ENCODE data around the gene OR2AJ1. TPM values are rescaled to one million over a fixed set of nuclear protein-coding genes. Genes with fewer than 3 reads are reported as not detected.

OR2AJ1 gene
- polyA plus RNA-seq, 2 donors, result not detected

DNA sequence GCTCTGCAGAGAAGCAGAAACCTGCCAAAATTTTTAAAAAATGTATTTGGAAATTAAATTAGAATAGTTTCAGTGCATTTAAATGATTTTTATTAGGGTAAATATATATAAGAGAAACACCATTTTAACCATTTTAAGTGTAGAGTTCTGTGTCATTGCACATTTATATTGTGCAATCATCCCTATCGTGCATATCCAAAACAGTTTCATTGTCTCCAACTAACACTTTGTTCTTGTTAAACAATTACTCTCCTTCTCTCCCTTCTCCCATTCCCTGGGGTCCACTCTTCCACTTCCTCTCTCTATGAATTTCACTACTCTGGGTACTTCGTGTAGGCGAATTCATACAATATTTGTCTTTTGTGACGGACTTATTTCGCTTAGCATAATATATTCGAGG, 17.9 kb downstream of the OR2AJ1 start:
- no peaks in the 10 kb centered on the region for H3K36me3 ChIP-seq (ENCODE audit: control insufficient read depth in 2 of 2, insufficient read depth in 2 of 2, low read length in 1 of 2)
- 76 to 79% methylated on average over 6 of the region's 6 CpGs for WGBS, 2 donors
- H3K27ac ChIP-seq (ENCODE audit: low read depth in 2 of 2, low read length in 1 of 2), result no peak overlapping the region
- H3K27me3 ChIP-seq (ENCODE audit: control insufficient read depth in 1 of 2, insufficient read depth in 2 of 2, low read length in 2 of 2), result no peaks in the 10 kb centered on the region
- no peak overlapping the region for H3K4me3 ChIP-seq (ENCODE audit: low read depth in 1 of 2, low read length in 2 of 2)
- H3K4me1 ChIP-seq (ENCODE audit: control insufficient read depth in 2 of 2, insufficient read depth in 2 of 2, low read length in 1 of 2), result no peaks in the 10 kb centered on the region
- H3K9me3 ChIP-seq (ENCODE audit: control insufficient read depth in 2 of 2, insufficient read depth in 1 of 2, low read depth in 1 of 2, low read length in 1 of 2), result no peaks in the 10 kb centered on the region

DNA sequence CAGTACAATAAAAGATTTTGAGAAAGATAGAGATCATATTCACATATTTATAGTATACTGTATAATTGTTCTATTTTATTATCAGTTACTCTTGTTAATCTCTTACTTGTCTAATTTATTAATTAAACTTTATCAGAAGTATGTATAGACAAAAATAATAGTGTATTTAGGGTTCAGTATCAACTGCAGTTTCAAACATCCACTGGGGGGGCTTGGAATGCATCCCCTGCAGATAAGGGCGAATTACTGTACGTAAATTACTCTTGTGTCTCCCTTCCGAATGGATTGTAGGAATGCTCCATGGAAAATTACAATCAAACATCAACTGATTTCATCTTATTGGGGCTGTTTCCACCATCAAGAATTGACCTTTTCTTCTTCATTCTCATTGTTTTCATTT, 23.9 kb downstream of the OR2AJ1 start, which contains the start of gene OR2L8:
Gene OR2L8, plus strand, starts transcription at position 301 of the 400 bp plus-strand sequence. Its CDS starts 0 bp downstream, at position 301.
- Histone ChIP-seq H3K4me1 (ENCODE audit: control insufficient read depth in 2 of 2, insufficient read depth in 2 of 2, low read length in 1 of 2) (no peaks in the 10 kb centered on the region), H3K27me3 (ENCODE audit: control insufficient read depth in 1 of 2, insufficient read depth in 2 of 2, low read length in 2 of 2) (no peaks in the 10 kb centered on the region), H3K9me3 (ENCODE audit: control insufficient read depth in 2 of 2, insufficient read depth in 1 of 2, low read depth in 1 of 2, low read length in 1 of 2) (no peaks in the 10 kb centered on the region), H3K36me3 (ENCODE audit: control insufficient read depth in 2 of 2, insufficient read depth in 2 of 2, low read length in 1 of 2) (no peaks in the 10 kb centered on the region), H3K27ac (ENCODE audit: low read depth in 2 of 2, low read length in 1 of 2) (no peak within 1 kb of the TSS), H3K4me3 (ENCODE audit: low read depth in 1 of 2, low read length in 2 of 2) (no peak within 1 kb of the TSS)
- 84 to 86% methylated on average over 3 of the region's 3 CpGs for WGBS, 2 donors

DNA sequence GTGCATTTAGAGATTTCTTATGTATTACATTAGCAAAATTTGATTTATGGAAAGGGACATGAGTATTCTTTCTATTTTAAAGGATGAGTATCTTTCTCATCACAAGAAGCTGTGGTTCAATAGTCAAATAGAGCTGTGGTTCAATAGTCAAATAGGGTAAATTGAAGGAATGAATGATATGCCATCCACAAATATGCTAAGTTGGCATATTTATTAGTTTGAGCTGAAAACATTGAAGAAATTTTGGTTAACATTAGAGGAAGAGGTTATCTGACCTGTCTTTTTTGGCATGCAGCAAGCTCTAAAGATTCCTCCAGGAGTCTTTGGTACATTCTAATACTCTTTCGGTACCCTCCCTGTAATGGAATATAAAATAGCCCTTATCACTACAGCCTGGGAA, 28.7 kb downstream of the OR2AJ1 start:
- Histone ChIP-seq H3K27me3 (ENCODE audit: control insufficient read depth in 1 of 2, insufficient read depth in 2 of 2, low read length in 2 of 2) (no peaks in the 10 kb centered on the region), H3K4me1 (ENCODE audit: control insufficient read depth in 2 of 2, insufficient read depth in 2 of 2, low read length in 1 of 2) (no peaks in the 10 kb centered on the region), H3K9me3 (ENCODE audit: control insufficient read depth in 2 of 2, insufficient read depth in 1 of 2, low read depth in 1 of 2, low read length in 1 of 2) (no peaks in the 10 kb centered on the region), H3K27ac (ENCODE audit: low read depth in 2 of 2, low read length in 1 of 2) (no peak overlapping the region), H3K4me3 (ENCODE audit: low read depth in 1 of 2, low read length in 2 of 2) (no peak overlapping the region), H3K36me3 (ENCODE audit: control insufficient read depth in 2 of 2, insufficient read depth in 2 of 2, low read length in 1 of 2) (no peaks in the 10 kb centered on the region)
- 91 to 93% methylated on average over 1 of the region's 1 CpG for WGBS, 2 donors

DNA sequence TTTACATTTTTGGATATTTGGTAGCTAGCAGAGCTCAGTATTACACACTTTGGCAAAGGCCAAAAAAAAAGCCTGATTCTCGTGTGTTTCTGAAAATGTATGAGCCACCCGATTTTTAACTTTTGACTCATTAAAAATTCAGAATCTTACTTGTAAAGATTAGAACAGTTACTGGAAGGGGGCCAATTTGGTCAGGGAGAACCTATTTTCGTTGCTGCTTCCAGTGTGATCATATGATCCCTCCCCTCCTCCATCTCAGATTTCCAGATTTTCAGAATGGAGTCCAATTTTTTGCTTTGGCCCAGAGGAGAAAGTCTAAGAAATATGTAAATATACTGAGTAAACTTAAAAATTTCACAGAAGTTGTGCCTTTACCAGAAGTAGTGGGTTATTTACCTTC, 37.1 kb downstream of the OR2AJ1 start:
- Histone ChIP-seq H3K4me3 (ENCODE audit: low read depth in 1 of 2, low read length in 2 of 2) (no peak overlapping the region), H3K4me1 (ENCODE audit: control insufficient read depth in 2 of 2, insufficient read depth in 2 of 2, low read length in 1 of 2) (no peaks in the 10 kb centered on the region), H3K9me3 (ENCODE audit: control insufficient read depth in 2 of 2, insufficient read depth in 1 of 2, low read depth in 1 of 2, low read length in 1 of 2) (no peaks in the 10 kb centered on the region), H3K27ac (ENCODE audit: low read depth in 2 of 2, low read length in 1 of 2) (no peak overlapping the region), H3K27me3 (ENCODE audit: control insufficient read depth in 1 of 2, insufficient read depth in 2 of 2, low read length in 2 of 2) (no peaks in the 10 kb centered on the region), H3K36me3 (ENCODE audit: control insufficient read depth in 2 of 2, insufficient read depth in 2 of 2, low read length in 1 of 2) (no peaks in the 10 kb centered on the region)
- WGBS, 2 donors, result 15 to 20% methylated on average over 3 of the region's 3 CpGs

DNA sequence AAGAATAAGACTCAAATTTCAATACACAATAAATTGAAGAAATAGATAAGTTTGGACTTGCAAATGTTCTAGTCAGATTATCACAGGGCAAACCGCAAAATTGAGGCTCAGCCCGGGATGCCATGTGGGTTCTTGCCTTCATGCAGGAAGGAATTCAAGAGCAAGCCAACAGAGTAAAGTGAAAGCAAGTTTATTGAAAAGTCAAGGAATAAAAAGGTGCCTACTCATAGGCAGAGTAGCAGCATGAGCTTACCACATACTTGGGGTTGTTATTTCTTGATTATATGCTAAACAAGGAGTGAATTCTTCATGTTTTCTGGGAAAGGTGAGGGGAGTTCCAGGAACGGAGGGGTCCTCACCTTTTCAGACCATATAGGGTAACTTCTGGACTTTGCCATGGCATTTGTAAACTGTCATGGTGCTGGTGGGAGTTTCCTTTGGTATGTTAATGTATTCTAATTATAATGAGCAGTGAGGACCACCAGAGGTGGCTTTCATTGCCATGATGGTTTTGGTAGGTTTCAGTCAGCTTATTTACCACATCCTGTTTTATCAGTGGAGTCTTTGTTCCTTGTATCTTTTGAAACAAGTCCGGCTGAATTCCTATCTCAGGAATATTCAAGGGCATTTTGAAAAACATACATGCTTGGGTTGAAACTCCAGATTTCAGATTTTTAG, 38.4 kb downstream of the OR2AJ1 start:
- Histone ChIP-seq H3K9me3 (ENCODE audit: control insufficient read depth in 2 of 2, insufficient read depth in 1 of 2, low read depth in 1 of 2, low read length in 1 of 2) (no peaks in the 10 kb centered on the region), H3K36me3 (ENCODE audit: control insufficient read depth in 2 of 2, insufficient read depth in 2 of 2, low read length in 1 of 2) (no peaks in the 10 kb centered on the region), H3K27me3 (ENCODE audit: control insufficient read depth in 1 of 2, insufficient read depth in 2 of 2, low read length in 2 of 2) (no peaks in the 10 kb centered on the region), H3K4me1 (ENCODE audit: control insufficient read depth in 2 of 2, insufficient read depth in 2 of 2, low read length in 1 of 2) (no peaks in the 10 kb centered on the region), H3K4me3 (ENCODE audit: low read depth in 1 of 2, low read length in 2 of 2) (no peak overlapping the region), H3K27ac (ENCODE audit: low read depth in 2 of 2, low read length in 1 of 2) (no peak overlapping the region)
- 56 to 64% methylated on average over 4 of the region's 4 CpGs for WGBS, 2 donors

DNA sequence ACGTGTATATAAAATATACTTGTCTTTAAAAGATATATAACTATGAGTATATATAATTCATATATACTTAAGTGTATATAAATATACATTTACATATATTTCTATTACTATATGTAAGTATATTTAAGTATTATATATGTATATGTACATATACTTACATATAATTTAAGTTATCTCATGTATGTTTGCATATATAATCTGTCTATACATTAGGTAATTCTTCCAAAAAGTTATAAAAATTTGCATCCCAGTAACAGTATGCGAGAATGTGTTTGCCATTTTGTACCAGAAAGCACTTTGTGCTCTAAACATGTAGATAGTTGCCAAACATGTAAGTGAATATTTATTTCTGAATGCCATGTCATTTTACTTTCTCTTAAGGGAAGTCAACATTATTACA, 40.2 kb downstream of the OR2AJ1 start, which contains the start of gene OR2AK2:
Gene OR2AK2, plus strand, starts transcription at position 301 of the 400 bp plus-strand sequence. CDS start 144 bp downstream, outside the sequence.
- Histone ChIP-seq H3K36me3 (ENCODE audit: control insufficient read depth in 2 of 2, insufficient read depth in 2 of 2, low read length in 1 of 2) (no peaks in the 10 kb centered on the region), H3K4me1 (ENCODE audit: control insufficient read depth in 2 of 2, insufficient read depth in 2 of 2, low read length in 1 of 2) (no peaks in the 10 kb centered on the region), H3K27me3 (ENCODE audit: control insufficient read depth in 1 of 2, insufficient read depth in 2 of 2, low read length in 2 of 2) (no peaks in the 10 kb centered on the region), H3K9me3 (ENCODE audit: control insufficient read depth in 2 of 2, insufficient read depth in 1 of 2, low read depth in 1 of 2, low read length in 1 of 2) (no peaks in the 10 kb centered on the region), H3K4me3 (ENCODE audit: low read depth in 1 of 2, low read length in 2 of 2) (no peak within 1 kb of the TSS), H3K27ac (ENCODE audit: low read depth in 2 of 2, low read length in 1 of 2) (no peak within 1 kb of the TSS)
- 80 to 85% methylated on average over 2 of the region's 2 CpGs for WGBS, 2 donors

DNA sequence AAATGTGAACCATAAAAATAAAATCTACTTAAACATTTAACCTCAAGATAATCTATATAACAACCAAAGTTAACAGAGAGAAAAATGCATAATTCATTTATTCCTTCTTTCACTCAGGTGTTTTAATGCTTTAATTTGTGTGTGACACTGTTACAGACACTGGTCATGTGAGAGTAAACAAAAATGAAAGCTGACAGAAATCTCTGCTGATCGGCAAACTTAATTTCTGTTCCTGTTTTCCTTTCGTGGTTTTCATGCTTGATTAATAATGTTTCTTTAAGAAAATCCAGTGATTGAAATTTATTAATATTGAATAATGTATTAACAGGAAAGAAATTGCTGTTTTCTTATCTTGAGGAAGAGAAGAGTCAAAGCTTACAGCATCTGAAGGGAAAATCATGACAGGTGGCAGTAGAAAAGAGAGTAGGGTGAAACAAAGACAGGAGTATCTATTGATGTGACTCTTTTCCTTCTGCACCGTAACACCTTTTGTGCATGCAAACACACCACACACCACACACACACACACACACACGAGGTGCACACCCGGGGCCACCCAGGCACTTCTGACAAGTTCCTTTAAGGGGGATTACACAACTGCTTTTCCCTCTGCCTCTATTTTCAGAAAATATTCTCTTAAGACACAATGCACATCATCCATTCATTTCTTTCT, 42.0 kb downstream of the OR2AJ1 start:
- Histone ChIP-seq H3K36me3 (ENCODE audit: control insufficient read depth in 2 of 2, insufficient read depth in 2 of 2, low read length in 1 of 2) (no peaks in the 10 kb centered on the region), H3K27me3 (ENCODE audit: control insufficient read depth in 1 of 2, insufficient read depth in 2 of 2, low read length in 2 of 2) (no peaks in the 10 kb centered on the region), H3K4me3 (ENCODE audit: low read depth in 1 of 2, low read length in 2 of 2) (no peak overlapping the region), H3K9me3 (ENCODE audit: control insufficient read depth in 2 of 2, insufficient read depth in 1 of 2, low read depth in 1 of 2, low read length in 1 of 2) (no peaks in the 10 kb centered on the region), H3K4me1 (ENCODE audit: control insufficient read depth in 2 of 2, insufficient read depth in 2 of 2, low read length in 1 of 2) (no peaks in the 10 kb centered on the region), H3K27ac (ENCODE audit: low read depth in 2 of 2, low read length in 1 of 2) (no peak overlapping the region)
- 49 to 68% methylated on average over 5 of the region's 5 CpGs for WGBS, 2 donors

Other genes with a start within 250 kb of the OR2AJ1 start
- gene OR13G1, start 245.2 kb upstream of the OR2AJ1 start, polyA plus RNA-seq, result not detected
- not detected for gene OR6F1, start 208.2 kb upstream of the OR2AJ1 start, polyA plus RNA-seq
- gene OR14K1, start 186.3 kb upstream of the OR2AJ1 start, polyA plus RNA-seq, result not detected
- not detected for gene OR14A2, start 176.7 kb upstream of the OR2AJ1 start, polyA plus RNA-seq
- not detected for gene OR1C1, start 164.3 kb upstream of the OR2AJ1 start, polyA plus RNA-seq
- not detected for gene OR14A16, start 100.8 kb upstream of the OR2AJ1 start, polyA plus RNA-seq
- gene OR11L1, start 83.0 kb upstream of the OR2AJ1 start, polyA plus RNA-seq, result not detected
- under 1 TPM in 1 of 2 donors, not detected in 1; 0.15 TPM for gene TRIM58, start 67.7 kb upstream of the OR2AJ1 start, polyA plus RNA-seq
- under 1 TPM in 1 of 2 donors, not detected in 1; 0.12 TPM for gene OR2W3, start 29.3 kb upstream of the OR2AJ1 start, polyA plus RNA-seq
- not detected for gene OR2T8, start 4.6 kb upstream of the OR2AJ1 start, polyA plus RNA-seq
- not detected for gene OR2L8, start 24.0 kb downstream of the OR2AJ1 start, polyA plus RNA-seq
- gene OR2AK2, start 40.3 kb downstream of the OR2AJ1 start, polyA plus RNA-seq, result not detected
- gene OR2L5, start 88.8 kb downstream of the OR2AJ1 start, polyA plus RNA-seq, result not detected
- not detected for gene OR2L2, start 105.2 kb downstream of the OR2AJ1 start, polyA plus RNA-seq
- not detected for gene OR2L3, start 121.9 kb downstream of the OR2AJ1 start, polyA plus RNA-seq
- not detected for gene OR2L13, start 170.3 kb downstream of the OR2AJ1 start, polyA plus RNA-seq
- not detected for gene OR2M5, start 220.3 kb downstream of the OR2AJ1 start, polyA plus RNA-seq
- not detected for gene OR2M2, start 249.9 kb downstream of the OR2AJ1 start, polyA plus RNA-seq

Data from esophagus (tissue), 2 donors.